ENCODE data around the gene ADARB1. TPM values are rescaled to one million over a fixed set of nuclear protein-coding genes. Genes with fewer than 3 reads are reported as not detected.
A peak's percentile ranks its signal among the peaks of the same experiment; 100 is the strongest.

The ADARB1 gene
- total RNA-seq, 4 donors from 2014 or later: 3.4 to 15.6 (median 5.7) TPM

- peaks cover 0 to 6% (median 0%) of the 10 kb centered on the region in 3 donors for H3K4me1 ChIP-seq
- peaks cover 0 to 20% (median 0%) of the 10 kb centered on the region in 4 donors for H3K27me3 ChIP-seq
- intact Hi-C loops (cut with DNase I): no loop called here
- no peak for DNase-seq
- H3K4me3 ChIP-seq: no peak overlapping the region
- H3K27ac ChIP-seq: peak overlapping the region; percentile 6 to 88 (median 77)
- H3K9me3 ChIP-seq: peaks cover 0 to 14% (median 3%) of the 10 kb centered on the region in 3 donors
- WGBS, 2 donors: 70 to 74% methylated on average over 4 to 13 of the region's 14 CpGs
- TF ChIP-seq, protein P1, sequence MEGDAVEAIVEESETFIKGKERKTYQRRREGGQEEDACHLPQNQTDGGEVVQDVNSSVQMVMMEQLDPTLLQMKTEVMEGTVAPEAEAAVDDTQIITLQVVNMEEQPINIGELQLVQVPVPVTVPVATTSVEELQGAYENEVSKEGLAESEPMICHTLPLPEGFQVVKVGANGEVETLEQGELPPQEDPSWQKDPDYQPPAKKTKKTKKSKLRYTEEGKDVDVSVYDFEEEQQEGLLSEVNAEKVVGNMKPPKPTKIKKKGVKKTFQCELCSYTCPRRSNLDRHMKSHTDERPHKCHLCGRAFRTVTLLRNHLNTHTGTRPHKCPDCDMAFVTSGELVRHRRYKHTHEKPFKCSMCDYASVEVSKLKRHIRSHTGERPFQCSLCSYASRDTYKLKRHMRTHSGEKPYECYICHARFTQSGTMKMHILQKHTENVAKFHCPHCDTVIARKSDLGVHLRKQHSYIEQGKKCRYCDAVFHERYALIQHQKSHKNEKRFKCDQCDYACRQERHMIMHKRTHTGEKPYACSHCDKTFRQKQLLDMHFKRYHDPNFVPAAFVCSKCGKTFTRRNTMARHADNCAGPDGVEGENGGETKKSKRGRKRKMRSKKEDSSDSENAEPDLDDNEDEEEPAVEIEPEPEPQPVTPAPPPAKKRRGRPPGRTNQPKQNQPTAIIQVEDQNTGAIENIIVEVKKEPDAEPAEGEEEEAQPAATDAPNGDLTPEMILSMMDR (IDR thresholded peaks at IDR 0.05): no peak
- TF ChIP-seq POLR2A (IDR thresholded peaks at IDR 0.05): no peak
- H3K36me3 ChIP-seq: no peaks in the 10 kb centered on the region
These were observed 24.0 kb upstream of the ADARB1 start for GRCh38 chr21:45050345-45050796.

GRCh38 chr21:45050797-45051489 is 23.4 kb upstream of the ADARB1 start:
- Histone ChIP-seq H3K27me3 (peaks cover 0 to 20% (median 0%) of the 10 kb centered on the region in 4 donors), H3K4me1 (peaks cover 0 to 6% (median 0%) of the 10 kb centered on the region in 3 donors), H3K36me3 (no peaks in the 10 kb centered on the region), H3K27ac (peak overlapping the region; percentile 6 to 85 (median 68)), H3K4me3 (no peak overlapping the region), H3K9me3 (peaks cover 0 to 14% (median 3%) of the 10 kb centered on the region in 3 donors)
- DNase-seq: no peak
- TF ChIP-seq, protein P1 (IDR thresholded peaks at IDR 0.05): no peak
- no peak for TF ChIP-seq POLR2A (IDR thresholded peaks at IDR 0.05)
- 69 to 70% methylated on average over 19 of the region's 19 CpGs for WGBS, 2 donors
- intact Hi-C loops (cut with DNase I): no loop called here

- peaks cover 0 to 12% (median 3%) of the 10 kb centered on the region in 3 donors for H3K9me3 ChIP-seq
- no peaks in the 10 kb centered on the region for H3K36me3 ChIP-seq
- TF ChIP-seq POLR2A (IDR thresholded peaks at IDR 0.05): no peak
- TF ChIP-seq, protein P1 (IDR thresholded peaks at IDR 0.05): no peak
- DNase-seq: no peak
- intact Hi-C loops (cut with DNase I): no loop called here
- H3K27ac ChIP-seq: peak overlapping the region in 3 of 4 donors; percentile 58 to 85 (median 79)
- H3K4me3 ChIP-seq: no peak overlapping the region
- peaks cover 0 to 6% (median 0%) of the 10 kb centered on the region in 3 donors for H3K4me1 ChIP-seq
- H3K27me3 ChIP-seq: peaks cover 0 to 20% (median 0%) of the 10 kb centered on the region in 4 donors
- 74 to 80% methylated on average over 15 of the region's 24 CpGs for WGBS, 2 donors
These were observed 22.6 kb upstream of the ADARB1 start for GRCh38 chr21:45051580-45052434.

DNA sequence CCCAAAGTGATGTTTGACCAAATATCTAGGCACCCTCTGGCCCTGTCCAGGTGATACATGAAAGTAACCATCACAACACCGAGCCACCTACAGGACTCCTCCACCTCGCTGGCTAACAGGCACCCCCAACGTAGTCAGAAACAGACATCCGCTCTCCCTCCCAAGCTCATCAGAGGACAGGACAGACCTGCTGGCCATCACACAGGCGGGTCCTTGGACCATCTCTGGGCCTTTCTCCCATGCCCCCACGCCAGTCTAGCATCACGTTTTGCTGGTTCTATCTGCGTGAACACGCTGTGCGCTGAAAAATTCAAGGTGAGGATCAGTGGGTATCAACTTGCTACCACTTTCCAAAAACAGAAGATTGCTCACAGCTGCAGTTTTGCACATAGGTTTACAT is 21.4 kb upstream of the ADARB1 start:
- WGBS, 2 donors: 72 to 73% methylated on average over 6 to 10 of the region's 10 CpGs
- H3K9me3 ChIP-seq: peaks cover 0 to under 1% (median 0%) of the 10 kb centered on the region in 3 donors
- no peaks in the 10 kb centered on the region for H3K36me3 ChIP-seq
- intact Hi-C loops (cut with DNase I): no loop called here
- H3K4me1 ChIP-seq: peaks cover 0 to 6% (median 0%) of the 10 kb centered on the region in 3 donors
- H3K4me3 ChIP-seq: no peak overlapping the region
- peaks cover 0 to 20% (median 0%) of the 10 kb centered on the region in 4 donors for H3K27me3 ChIP-seq
- no peak overlapping the region for H3K27ac ChIP-seq
- TF ChIP-seq, protein P1 (IDR thresholded peaks at IDR 0.05): no peak
- TF ChIP-seq POLR2A (IDR thresholded peaks at IDR 0.05): no peak
- DNase-seq: no peak
